ENCODE measurements around the gene PKDCC.
A peak's percentile ranks its signal among the peaks of the same experiment; 100 is the strongest.
"Not testable (repeated sequence)": the region's sequence is repeated elsewhere in the genome, so short reads cannot be mapped to it uniquely, and the experiment has no call there.

PKDCC gene

GRCh38 chr2:42076357-42077225 lies 28.8 kb downstream of the PKDCC start:
- H3K27ac Mint-ChIP-seq, result no peak overlapping the region
- no peaks in the 10 kb centered on the region for H3K36me3 Mint-ChIP-seq (ENCODE audit: low read depth)
- no peak overlapping the region for H3K4me3 Mint-ChIP-seq
- no peaks in the 10 kb centered on the region for H3K9me3 Mint-ChIP-seq
- DNase-seq, result no peak
- no peaks in the 10 kb centered on the region for H3K27me3 Mint-ChIP-seq
- no peaks in the 10 kb centered on the region for H3K4me1 Mint-ChIP-seq (ENCODE audit: low read depth)

GRCh38 chr2:42077343-42077742 lies 29.5 kb downstream of the PKDCC start:
- H3K4me1 Mint-ChIP-seq (ENCODE audit: low read depth), result no peaks in the 10 kb centered on the region
- H3K9me3 Mint-ChIP-seq, result no peaks in the 10 kb centered on the region
- H3K36me3 Mint-ChIP-seq (ENCODE audit: low read depth), result no peaks in the 10 kb centered on the region
- DNase-seq, result no peak
- no peak overlapping the region for H3K4me3 Mint-ChIP-seq
- no peak overlapping the region for H3K27ac Mint-ChIP-seq
- H3K27me3 Mint-ChIP-seq, result no peaks in the 10 kb centered on the region

- no peak overlapping the region for H3K27ac Mint-ChIP-seq
Measured at GRCh38 chr2:42079737-42080287, 32.0 kb downstream of the PKDCC start.

GRCh38 chr2:42081151-42081550 lies 33.3 kb downstream of the PKDCC start:
- not testable (repeated sequence) for H3K27ac Mint-ChIP-seq; H3K4me1 Mint-ChIP-seq (ENCODE audit: low read depth); H3K9me3 Mint-ChIP-seq; H3K36me3 Mint-ChIP-seq (ENCODE audit: low read depth); H3K27me3 Mint-ChIP-seq; DNase-seq; H3K4me3 Mint-ChIP-seq

More at GRCh38 chr2:42079737-42080287, 32.0 kb downstream of the PKDCC start:
- Mint-ChIP-seq H3K4me1 (ENCODE audit: low read depth) (peaks cover 2% of the 10 kb centered on the region), H3K9me3 (no peaks in the 10 kb centered on the region), H3K36me3 (ENCODE audit: low read depth) (no peaks in the 10 kb centered on the region), H3K4me3 (no peak overlapping the region), H3K27me3 (no peaks in the 10 kb centered on the region)
- DNase-seq, result no peak

- Mint-ChIP-seq H3K36me3 (ENCODE audit: low read depth) (no peaks in the 10 kb centered on the region), H3K27me3 (peaks cover 3% of the 10 kb centered on the region), H3K27ac (no peak overlapping the region), H3K9me3 (no peaks in the 10 kb centered on the region), H3K4me3 (no peak overlapping the region), H3K4me1 (ENCODE audit: low read depth) (peaks cover 5% of the 10 kb centered on the region)
- DNase-seq, result no peak
Measured at GRCh38 chr2:42082016-42082415, 34.2 kb downstream of the PKDCC start.

GRCh38 chr2:42084231-42084671 lies 36.4 kb downstream of the PKDCC start:
- Mint-ChIP-seq H3K4me3 (no peak overlapping the region), H3K27me3 (peaks cover 3% of the 10 kb centered on the region), H3K27ac (no peak overlapping the region), H3K9me3 (no peaks in the 10 kb centered on the region), H3K4me1 (ENCODE audit: low read depth) (peaks cover 5% of the 10 kb centered on the region), H3K36me3 (ENCODE audit: low read depth) (no peaks in the 10 kb centered on the region)
- no peak for DNase-seq

GRCh38 chr2:42085070-42085469 lies 37.2 kb downstream of the PKDCC start:
- not testable (repeated sequence) for DNase-seq; H3K9me3 Mint-ChIP-seq; H3K36me3 Mint-ChIP-seq (ENCODE audit: low read depth); H3K27ac Mint-ChIP-seq; H3K4me3 Mint-ChIP-seq; H3K4me1 Mint-ChIP-seq (ENCODE audit: low read depth); H3K27me3 Mint-ChIP-seq

GRCh38 chr2:42085706-42086487 lies 38.1 kb downstream of the PKDCC start:
- DNase-seq, result no peak
- Mint-ChIP-seq H3K27me3 (peaks cover 3% of the 10 kb centered on the region), H3K9me3 (no peaks in the 10 kb centered on the region), H3K27ac (no peak overlapping the region), H3K36me3 (ENCODE audit: low read depth) (no peaks in the 10 kb centered on the region), H3K4me1 (ENCODE audit: low read depth) (peaks cover 5% of the 10 kb centered on the region), H3K4me3 (no peak overlapping the region)

GRCh38 chr2:42086500-42086953 lies 38.7 kb downstream of the PKDCC start:
- Mint-ChIP-seq H3K9me3 (no peaks in the 10 kb centered on the region), H3K27ac (no peak overlapping the region), H3K36me3 (ENCODE audit: low read depth) (no peaks in the 10 kb centered on the region), H3K4me3 (no peak overlapping the region), H3K27me3 (peaks cover 3% of the 10 kb centered on the region), H3K4me1 (ENCODE audit: low read depth) (peaks cover 5% of the 10 kb centered on the region)
- peak; percentile 50 for DNase-seq

GRCh38 chr2:42087137-42087856 lies 39.5 kb downstream of the PKDCC start:
- Mint-ChIP-seq H3K27ac (no peak overlapping the region), H3K27me3 (peaks cover 3% of the 10 kb centered on the region), H3K9me3 (no peaks in the 10 kb centered on the region), H3K4me1 (ENCODE audit: low read depth) (peaks cover 5% of the 10 kb centered on the region), H3K36me3 (ENCODE audit: low read depth) (no peaks in the 10 kb centered on the region), H3K4me3 (no peak overlapping the region)
- DNase-seq, result no peak

GRCh38 chr2:42087857-42088195 lies 40.0 kb downstream of the PKDCC start:
- Mint-ChIP-seq H3K4me1 (ENCODE audit: low read depth) (peaks cover 2% of the 10 kb centered on the region), H3K9me3 (no peaks in the 10 kb centered on the region), H3K4me3 (no peak overlapping the region)

GRCh38 chr2:42089340-42089925 lies 41.6 kb downstream of the PKDCC start:
- Mint-ChIP-seq H3K27ac (no peak overlapping the region), H3K4me3 (no peak overlapping the region), H3K36me3 (ENCODE audit: low read depth) (no peaks in the 10 kb centered on the region), H3K9me3 (no peaks in the 10 kb centered on the region), H3K27me3 (peaks cover 3% of the 10 kb centered on the region), H3K4me1 (ENCODE audit: low read depth) (peaks cover 2% of the 10 kb centered on the region)
- DNase-seq, result peak; percentile 71

More at GRCh38 chr2:42087857-42088195, 40.0 kb downstream of the PKDCC start:
- no peaks in the 10 kb centered on the region for H3K36me3 Mint-ChIP-seq (ENCODE audit: low read depth)
- peaks cover 3% of the 10 kb centered on the region for H3K27me3 Mint-ChIP-seq
- no peak for DNase-seq
- no peak overlapping the region for H3K27ac Mint-ChIP-seq

GRCh38 chr2:42090216-42090615 lies 42.4 kb downstream of the PKDCC start:
- Mint-ChIP-seq H3K4me3 (no peak overlapping the region), H3K27ac (no peak overlapping the region), H3K9me3 (no peaks in the 10 kb centered on the region), H3K36me3 (ENCODE audit: low read depth) (no peaks in the 10 kb centered on the region), H3K4me1 (ENCODE audit: low read depth) (peaks cover 2% of the 10 kb centered on the region), H3K27me3 (peaks cover 3% of the 10 kb centered on the region)
- DNase-seq, result no peak

GRCh38 chr2:42091671-42092070 lies 43.9 kb downstream of the PKDCC start:
- Mint-ChIP-seq H3K27me3 (peaks cover under 1% of the 10 kb centered on the region), H3K27ac (no peak overlapping the region), H3K4me3 (no peak overlapping the region), H3K9me3 (no peaks in the 10 kb centered on the region), H3K36me3 (ENCODE audit: low read depth) (no peaks in the 10 kb centered on the region), H3K4me1 (ENCODE audit: low read depth) (peaks cover 4% of the 10 kb centered on the region)
- DNase-seq, result no peak

Measured in activated T-cell treated with anti-CD3 and anti-CD28 coated beads, Interleukin-2, amount 50 U/mL, for 24 hours (primary cell).